ENCODE results near the gene DNAI1.

The DNAI1 gene

DNA sequence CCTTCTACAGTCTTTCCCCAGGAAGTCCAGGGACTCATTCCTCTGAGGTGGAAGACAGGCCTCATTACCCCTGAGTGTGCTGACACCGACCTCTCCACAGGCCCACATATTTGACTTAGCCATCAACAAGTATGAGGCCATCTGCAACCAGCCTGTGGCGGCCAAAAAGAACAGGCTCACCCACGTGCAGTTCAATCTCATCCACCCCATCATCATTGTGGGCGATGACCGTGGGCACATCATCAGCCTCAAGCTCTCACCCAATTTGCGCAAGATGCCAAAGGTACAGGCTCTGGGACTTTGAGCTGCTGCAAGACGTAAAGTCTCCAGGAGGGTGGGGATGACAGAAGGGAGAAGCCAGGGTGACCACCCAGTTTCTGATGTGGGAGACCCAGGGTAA lies 58.6 kb downstream of the DNAI1 start:
- no peak for DNase-seq (ENCODE audit: low read depth)
- TF ChIP-seq, protein P1, sequence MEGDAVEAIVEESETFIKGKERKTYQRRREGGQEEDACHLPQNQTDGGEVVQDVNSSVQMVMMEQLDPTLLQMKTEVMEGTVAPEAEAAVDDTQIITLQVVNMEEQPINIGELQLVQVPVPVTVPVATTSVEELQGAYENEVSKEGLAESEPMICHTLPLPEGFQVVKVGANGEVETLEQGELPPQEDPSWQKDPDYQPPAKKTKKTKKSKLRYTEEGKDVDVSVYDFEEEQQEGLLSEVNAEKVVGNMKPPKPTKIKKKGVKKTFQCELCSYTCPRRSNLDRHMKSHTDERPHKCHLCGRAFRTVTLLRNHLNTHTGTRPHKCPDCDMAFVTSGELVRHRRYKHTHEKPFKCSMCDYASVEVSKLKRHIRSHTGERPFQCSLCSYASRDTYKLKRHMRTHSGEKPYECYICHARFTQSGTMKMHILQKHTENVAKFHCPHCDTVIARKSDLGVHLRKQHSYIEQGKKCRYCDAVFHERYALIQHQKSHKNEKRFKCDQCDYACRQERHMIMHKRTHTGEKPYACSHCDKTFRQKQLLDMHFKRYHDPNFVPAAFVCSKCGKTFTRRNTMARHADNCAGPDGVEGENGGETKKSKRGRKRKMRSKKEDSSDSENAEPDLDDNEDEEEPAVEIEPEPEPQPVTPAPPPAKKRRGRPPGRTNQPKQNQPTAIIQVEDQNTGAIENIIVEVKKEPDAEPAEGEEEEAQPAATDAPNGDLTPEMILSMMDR (conservative IDR thresholded peaks at IDR 0.05; ENCODE audit: low read depth, low read length) = no peak
- no peak overlapping the region for H3K4me3 ChIP-seq (ENCODE audit: low read length)

DNA sequence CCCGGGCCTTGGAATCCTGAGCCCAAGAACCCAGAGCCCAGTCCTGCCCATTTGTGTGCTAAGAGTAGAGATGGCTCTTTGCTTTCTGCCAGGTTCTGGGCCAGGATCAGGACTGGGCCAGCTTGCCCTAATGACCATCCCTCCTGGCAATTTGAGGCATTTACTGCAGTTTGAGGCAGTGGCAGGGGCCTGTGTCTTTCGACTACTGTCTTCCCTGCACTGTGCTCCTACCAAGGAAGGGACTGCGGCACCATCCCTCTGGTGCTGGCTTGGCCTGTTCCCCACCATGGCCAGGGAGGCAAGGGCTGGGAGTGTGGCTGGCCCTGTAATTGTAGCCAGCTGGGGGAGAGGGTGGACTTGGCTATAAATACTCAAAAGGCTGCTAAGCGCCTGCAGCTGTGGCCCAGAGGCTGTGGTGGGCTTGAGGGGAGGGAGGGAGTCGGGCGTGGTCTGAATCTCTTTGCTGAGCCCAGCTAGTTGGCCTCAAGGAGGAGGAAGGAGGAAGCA lies 59.6 kb downstream of the DNAI1 start:
- TF ChIP-seq, protein P1 (conservative IDR thresholded peaks at IDR 0.05; ENCODE audit: low read depth, low read length) = no peak
- no peak for DNase-seq (ENCODE audit: low read depth)

GRCh38 chr9:34518896-34519295 lies 60.3 kb downstream of the DNAI1 start:
- TF ChIP-seq, protein P1 (conservative IDR thresholded peaks at IDR 0.05; ENCODE audit: low read depth, low read length) = no peak
- DNase-seq (ENCODE audit: low read depth) = no peak
- no peak overlapping the region for H3K4me3 ChIP-seq (ENCODE audit: low read length)

More for the DNA sequence above, 59.6 kb downstream of the DNAI1 start:
- H3K4me3 ChIP-seq (ENCODE audit: low read length) = no peak overlapping the region

GRCh38 chr9:34519321-34520020 lies 60.9 kb downstream of the DNAI1 start:
- DNase-seq (ENCODE audit: low read depth) = no peak

DNA sequence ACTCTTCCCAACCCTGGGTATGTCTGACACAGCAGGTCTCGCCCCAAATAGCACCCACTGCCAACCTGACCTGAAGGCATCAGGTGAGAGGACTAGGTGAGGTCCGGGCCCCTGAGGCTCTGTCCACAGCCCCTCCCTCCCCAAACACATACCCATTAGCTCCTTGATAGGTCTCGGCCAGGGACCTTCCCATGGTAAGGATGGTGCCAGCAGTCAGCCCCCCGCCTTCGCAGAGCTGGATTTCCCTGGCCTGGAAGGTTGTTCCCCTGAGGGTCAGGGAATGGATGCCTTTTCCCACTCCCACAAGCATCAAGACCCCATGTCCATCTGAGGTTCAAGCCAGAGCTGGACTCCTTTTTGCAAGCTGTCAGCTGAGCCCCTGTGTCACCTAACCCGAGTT lies 61.5 kb downstream of the DNAI1 start:
- TF ChIP-seq, protein P1 (conservative IDR thresholded peaks at IDR 0.05; ENCODE audit: low read depth, low read length) = no peak
- DNase-seq (ENCODE audit: low read depth) = no peak
- H3K4me3 ChIP-seq (ENCODE audit: low read length) = no peak overlapping the region

More at GRCh38 chr9:34519321-34520020, 60.9 kb downstream of the DNAI1 start:
- H3K4me3 ChIP-seq (ENCODE audit: low read length) = no peak overlapping the region
- TF ChIP-seq, protein P1 (conservative IDR thresholded peaks at IDR 0.05; ENCODE audit: low read depth, low read length) = no peak

GRCh38 chr9:34520505-34521385 lies 62.1 kb downstream of the DNAI1 start:
- TF ChIP-seq, protein P1 (conservative IDR thresholded peaks at IDR 0.05; ENCODE audit: low read depth, low read length) = no peak
- H3K4me3 ChIP-seq (ENCODE audit: low read length) = no peak overlapping the region
- DNase-seq (ENCODE audit: low read depth) = no peak
